H54 (cell line): Measurements from ENCODE around the gene PTK7.
"Not testable (repeated sequence)": the region's sequence is repeated elsewhere in the genome, so short reads cannot be mapped to it uniquely, and the experiment has no call there.

Experiments
- DNase-seq: peaks from one replicate; pipeline ENCODE4 v3.0.0; 2011; ENCODE audit warnings: low spot score, mixed read lengths; ENCODE audit not compliant: insufficient read length
- FAIRE-seq: peaks from 3 replicates; lab custom pipeline; 2011; peaks lifted over from hg19 to GRCh38; lab: Jason Lieb, UNC
- POLR2A ChIP-seq: IDR thresholded peaks from 2 replicates; pipeline ENCODE4 v1.6.1; 2011; ENCODE audit warnings: low read depth, mild to moderate bottlenecking, low read length

PTK7 gene

DNA sequence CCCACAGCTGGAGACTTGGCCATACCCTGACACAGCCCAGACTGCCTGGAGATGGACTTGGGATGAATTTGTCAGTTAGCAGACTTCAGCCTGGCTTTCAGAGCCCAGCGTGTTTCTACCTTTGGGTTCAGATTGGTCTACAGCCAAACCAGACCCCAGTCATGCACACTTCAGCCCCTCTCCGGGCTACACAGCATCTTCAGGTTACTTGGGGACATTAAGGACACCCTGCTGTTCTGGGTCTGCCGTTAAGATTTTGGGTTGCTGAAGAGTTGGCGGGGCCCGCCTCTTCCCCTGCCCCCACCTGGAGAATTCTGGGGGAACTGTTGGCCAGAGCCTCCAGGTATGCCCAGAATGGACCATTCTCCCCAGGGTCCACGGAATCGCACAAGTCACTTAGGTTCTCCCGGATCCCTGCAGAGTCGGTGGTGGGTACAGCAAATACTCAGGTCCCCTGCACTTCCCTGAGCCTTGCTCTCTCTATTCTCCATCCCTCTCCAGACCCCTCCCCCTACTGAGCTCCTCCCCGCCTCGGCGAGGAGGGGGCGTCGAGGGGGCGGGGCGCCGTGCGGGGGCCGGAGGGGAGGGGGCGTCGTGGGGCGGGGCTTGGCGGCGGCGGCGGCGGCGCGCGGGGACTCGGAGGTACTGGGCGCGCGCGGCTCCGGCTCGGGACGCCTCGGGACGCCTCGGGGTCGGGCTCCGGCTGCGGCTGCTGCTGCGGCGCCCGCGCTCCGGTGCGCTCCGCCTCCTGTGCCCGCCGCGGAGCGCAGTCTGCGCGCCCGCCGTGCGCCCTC lies at the start of gene PTK7:
Gene PTK7, plus strand, starts transcription at position 645 of the 794 bp plus-strand sequence. CDS start 175 bp downstream, outside the sequence.
- no peak for FAIRE-seq
- peak; percentile 47 for DNase-seq
- peak; percentile 59 for TF ChIP-seq POLR2A

DNA sequence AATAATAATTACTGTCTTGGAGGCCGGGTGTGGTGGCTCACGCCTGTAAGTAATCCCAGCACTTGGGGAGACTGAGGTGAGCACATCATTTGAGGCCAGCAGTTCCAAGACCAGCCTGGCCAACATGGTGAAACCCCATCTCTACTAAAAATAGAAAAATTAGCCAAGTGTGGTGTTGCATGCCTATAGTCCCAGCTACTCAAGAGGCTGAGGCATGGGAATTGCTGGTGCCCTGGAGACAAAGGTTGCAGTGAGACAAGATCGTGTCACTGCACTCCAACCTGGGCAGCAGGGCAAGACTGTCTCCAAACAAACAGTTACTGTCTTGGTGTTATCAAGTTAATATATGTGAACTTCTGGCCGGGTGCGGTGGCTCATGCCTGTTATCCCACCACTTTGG lies 49.7 kb upstream of the PTK7 start:
- DNase-seq (no peak), FAIRE-seq (no peak)
- no peak for TF ChIP-seq POLR2A

DNA sequence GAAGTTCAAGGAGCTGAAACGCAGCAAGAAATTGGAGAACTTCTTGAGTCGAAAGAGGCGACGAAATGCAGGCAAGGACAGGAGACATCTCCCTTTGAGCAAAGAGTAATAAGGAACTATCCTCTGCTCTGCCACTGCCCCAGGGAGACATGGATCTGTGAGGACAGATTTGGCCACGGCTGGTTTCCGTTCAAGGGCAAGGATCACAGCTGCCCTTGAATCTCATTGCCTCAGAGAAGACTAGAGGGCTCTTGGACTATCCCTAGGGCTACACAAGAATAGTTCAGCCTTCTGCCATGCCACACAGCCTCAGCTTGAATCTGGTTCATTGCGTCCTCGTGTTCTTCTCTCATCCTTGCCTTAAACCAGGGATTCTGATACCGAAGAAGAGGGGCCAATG lies 47.0 kb upstream of the PTK7 start:
- DNase-seq (no peak), FAIRE-seq (no peak)
- no peak for TF ChIP-seq POLR2A

DNA sequence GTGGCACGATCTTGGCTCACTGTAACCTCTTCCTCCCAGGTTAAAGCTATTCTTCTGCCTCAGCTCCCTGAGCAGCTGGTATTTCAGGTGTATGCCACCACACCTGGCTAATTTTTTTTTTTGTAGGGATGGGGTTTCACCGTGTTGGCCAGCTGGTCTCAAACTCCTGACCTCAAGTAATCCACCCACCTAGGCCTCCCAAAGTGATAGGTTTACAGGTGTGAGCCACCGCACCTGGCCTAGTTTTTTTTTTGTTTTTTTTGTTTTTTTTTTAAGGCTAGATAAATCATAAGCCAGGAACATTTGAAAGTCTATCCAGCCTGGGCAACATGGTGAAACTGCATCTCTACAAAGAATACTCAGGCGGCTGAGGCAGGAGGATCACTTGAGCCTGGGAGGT lies 43.8 kb upstream of the PTK7 start:
- DNase-seq, result no peak
- TF ChIP-seq POLR2A, result no peak
- FAIRE-seq, result no peak

DNA sequence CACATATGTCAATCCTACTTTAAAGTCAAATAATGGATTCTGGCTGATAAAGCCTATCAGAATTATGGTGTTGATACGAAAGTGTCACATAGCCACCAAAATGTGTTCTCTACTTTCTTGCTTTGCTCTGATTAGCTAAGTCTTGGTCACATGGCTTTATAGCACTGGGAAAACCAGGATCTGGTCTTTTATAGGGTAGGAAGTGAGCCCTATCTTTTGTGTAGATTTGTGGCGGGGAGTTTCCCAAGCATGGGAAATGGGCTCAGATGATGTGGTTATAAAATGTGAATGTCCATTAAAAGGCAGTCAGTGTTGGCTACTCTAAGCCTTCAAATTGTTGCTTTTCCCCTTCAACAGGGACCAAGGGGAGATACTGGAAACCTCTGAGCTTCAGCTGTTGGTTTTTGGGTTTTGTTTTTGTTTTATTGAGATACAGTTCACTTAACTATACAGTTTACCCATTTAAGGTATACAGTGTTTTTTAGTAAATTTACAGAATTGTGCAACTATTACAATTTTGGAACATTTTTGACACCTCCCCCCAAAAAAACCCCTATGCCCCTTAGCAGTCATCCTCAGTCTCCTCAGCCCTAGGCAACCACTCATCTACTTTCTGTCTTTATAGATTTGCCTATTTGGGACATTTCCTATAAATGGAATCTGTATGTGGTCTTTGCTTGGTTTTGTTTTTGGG lies 42.5 kb upstream of the PTK7 start:
- DNase-seq, result no peak
- TF ChIP-seq POLR2A, result no peak
- no peak for FAIRE-seq

DNA sequence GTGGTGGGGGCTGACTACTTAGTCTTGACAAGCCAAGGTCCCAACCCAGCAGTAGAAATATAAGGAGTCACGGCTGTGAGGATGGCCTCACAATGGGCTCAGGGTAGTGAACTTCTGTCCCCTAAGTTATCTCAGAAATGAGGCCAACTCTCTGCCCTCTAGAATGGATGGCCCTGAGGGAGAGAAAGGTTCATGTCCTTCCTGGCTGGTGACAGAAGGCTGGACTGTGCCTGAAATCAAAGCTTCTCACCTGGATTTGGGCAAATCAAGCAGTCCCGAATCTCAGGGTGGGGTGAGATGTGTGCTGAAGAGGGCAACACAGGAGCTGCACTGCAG lies 42.0 kb upstream of the PTK7 start:
- DNase-seq (no peak), FAIRE-seq (no peak)
- no peak for TF ChIP-seq POLR2A

DNA sequence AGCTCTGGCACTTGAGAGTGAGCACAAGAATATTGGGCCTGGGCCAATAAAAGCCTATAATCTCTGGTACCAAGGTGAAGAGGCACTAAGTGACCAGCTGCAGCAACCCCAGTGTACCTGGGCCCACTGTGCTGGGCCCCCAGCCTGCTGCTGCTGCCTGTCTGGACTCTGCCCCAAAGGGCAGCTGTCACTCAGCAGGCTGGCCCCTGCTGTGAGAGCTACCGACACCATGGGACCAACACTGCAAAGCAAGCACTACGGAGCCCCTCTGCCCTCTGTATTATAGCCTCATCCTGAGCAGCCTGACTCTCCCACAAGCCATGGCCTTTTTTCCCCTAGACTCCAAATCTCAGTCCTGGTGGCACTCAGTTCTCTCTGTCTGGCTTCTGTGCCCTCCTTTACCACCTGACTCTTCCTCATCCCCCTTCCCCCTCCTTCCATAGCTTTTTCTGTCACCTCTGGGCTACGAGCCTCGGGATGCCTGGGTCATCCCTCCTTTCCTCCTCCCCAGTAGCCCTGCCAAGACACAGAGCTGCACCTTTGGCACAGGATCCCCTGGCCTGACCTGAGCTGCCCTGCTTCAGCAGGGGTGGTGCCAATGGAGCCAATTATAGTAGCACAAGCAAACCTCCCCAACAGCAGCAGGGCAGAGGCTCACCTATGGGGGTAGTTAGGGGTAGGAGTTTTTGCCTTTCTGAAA lies 40.5 kb upstream of the PTK7 start:
- no peak for DNase-seq
- no peak for TF ChIP-seq POLR2A
- no peak for FAIRE-seq

DNA sequence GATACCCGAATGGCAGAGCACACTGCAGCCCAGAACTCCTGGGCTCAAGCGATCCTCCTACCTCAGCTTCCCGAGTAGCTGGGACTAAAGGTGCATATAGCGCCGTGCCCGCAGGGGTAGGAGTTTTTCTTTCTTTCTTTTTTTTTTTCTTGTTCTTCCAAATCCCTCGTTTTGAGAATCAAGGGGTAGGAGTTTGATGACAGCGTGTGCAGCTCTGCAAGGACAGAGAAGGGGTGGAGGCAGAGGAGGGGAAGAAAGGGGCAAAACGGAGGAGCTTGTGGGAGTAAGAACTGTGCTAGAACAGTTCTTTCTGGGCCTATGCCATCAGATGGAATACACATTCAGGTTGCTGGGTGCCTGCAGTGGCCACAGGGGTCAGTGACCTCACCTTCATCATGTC lies 39.4 kb upstream of the PTK7 start:
- DNase-seq (no peak), FAIRE-seq (no peak)
- TF ChIP-seq POLR2A, result no peak

DNA sequence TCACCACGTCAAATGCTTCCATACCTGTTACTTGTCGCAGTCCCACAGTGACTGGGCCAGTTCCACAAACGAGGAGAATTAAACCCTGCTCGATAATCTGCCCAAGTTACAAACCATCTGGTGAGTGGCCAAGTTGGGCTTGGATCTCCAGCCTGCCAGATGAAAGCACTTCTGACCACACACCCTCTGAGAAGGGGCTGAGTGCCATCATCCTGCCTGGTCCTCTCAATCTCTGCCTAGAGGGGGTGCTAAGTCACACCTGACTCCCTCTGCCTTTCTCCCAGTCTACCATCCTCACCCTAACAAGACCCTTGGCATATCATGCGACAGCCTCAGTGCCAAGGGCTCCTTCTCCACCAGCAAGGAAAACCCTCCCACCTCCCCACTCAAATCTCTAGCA lies 38.9 kb upstream of the PTK7 start:
- FAIRE-seq (no peak), DNase-seq (no peak)
- no peak for TF ChIP-seq POLR2A

DNA sequence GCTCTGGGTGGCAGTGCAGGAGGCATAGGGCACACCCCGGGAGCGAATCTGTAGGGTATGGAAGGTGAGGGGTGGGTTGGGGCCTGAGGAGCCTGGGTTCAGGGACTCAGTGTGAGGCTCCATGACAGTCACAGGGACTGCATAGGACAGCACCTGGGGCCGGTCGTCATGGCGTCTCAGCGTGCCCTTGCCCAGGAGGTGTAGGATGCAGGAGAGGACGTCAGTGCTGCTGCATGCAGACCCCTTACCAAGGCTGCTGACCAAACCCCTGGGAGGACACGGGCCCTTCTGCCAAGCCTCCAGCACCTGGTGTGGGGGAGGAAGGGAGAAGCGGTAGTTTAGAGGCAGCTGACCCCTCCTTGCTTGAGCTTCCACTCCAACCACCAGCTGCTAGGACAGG lies 38.4 kb upstream of the PTK7 start:
- DNase-seq (no peak), FAIRE-seq (no peak)
- no peak for TF ChIP-seq POLR2A

DNA sequence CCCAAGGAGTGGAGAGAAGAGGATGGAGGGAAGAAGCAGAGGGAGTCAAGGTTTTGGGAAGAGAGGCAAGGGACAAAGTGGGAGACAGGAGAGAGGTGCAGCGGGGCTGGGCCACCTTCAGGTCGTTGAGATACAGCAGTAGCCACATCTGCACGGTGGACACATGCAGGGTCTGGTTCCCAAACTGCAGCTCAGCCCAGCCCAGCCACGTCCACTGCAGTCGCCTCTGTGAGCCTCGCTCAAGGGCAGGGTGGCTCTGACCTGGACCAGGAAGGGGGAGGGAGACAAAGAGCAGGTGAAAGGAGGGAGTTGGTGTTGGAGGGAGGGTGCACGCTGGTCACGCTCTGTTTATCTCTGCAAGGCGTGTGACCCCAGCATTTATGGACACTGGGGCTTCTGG lies 37.4 kb upstream of the PTK7 start:
- DNase-seq (no peak), FAIRE-seq (no peak)
- TF ChIP-seq POLR2A, result no peak

DNA sequence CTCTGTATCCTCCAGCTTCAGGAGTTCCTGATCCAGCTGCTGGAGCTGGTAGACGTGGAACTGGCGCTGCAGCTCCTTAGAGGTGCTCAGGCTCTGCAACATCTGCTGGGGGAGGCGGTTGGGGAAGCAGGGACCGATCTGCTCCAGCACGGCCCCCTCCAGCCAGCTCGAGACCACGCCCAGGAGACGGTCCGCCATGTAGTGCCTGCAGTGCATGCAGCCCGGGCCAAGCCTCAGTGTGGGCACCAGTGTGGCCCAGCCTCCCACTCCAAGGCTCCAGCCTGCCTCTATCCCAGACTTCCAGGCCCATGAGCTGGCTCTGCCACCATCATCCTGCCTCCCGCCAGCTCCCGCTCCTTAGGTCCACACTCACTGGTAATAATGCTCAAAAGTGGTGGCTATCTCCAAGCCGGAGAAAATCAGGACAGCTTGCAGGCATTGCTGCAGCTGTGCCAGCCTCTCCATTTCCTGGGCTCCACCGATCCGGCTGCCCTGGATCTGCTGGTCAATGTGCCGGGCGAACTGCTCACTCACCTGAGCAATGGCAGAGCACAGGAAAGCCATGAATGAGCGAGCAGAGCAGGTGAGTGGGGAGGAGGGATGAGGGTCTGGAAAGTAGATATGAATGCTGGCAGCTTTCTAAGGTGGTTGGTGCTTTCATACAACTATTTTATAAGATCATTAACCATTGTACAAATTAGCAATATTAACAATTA lies 35.4 kb upstream of the PTK7 start:
- FAIRE-seq (no peak), DNase-seq (no peak)
- TF ChIP-seq POLR2A, result no peak

DNA sequence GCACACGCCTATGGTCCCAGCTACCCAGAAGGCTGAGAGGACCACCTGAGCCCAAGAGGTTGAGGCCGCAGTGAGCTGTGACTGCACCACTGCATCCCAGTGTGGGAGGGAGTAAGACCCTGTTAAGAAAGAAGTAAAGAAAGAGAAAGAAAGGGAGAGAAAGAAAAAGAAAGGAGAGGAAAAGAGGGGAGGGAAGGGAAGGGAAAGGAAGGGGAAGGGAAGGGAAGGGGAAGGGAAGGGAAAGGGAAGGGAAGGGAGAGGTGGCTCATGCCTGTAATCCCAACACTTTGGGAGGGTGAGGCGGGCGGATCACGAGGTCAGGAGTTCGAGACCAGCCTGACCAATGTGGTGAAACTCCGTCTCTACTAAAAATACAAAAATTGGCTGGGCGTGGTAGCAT lies 34.6 kb upstream of the PTK7 start:
- not testable (repeated sequence) for FAIRE-seq, DNase-seq

DNA sequence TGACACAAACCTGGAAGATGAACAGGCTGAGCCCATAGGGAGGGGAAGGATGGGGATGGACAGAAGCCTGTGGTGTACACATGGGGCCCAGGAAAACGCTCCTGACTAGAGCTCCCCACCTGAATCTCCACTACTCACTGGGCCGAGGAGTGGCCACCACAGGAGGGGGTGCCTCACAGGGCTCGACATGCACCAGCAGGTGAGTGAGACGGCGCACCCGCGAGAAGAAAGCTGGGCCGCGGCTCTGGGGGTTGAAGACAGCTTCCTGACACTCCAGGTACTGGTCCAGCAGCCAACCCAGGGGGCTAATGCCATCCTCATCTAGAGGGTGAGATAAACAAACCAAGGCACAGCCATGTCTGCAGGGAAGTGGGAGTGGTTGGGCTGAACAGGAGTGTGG lies 32.8 kb upstream of the PTK7 start:
- FAIRE-seq (no peak), DNase-seq (no peak)
- no peak for TF ChIP-seq POLR2A
